ENCODE measurements around the gene COL6A1.

The COL6A1 gene

DNA sequence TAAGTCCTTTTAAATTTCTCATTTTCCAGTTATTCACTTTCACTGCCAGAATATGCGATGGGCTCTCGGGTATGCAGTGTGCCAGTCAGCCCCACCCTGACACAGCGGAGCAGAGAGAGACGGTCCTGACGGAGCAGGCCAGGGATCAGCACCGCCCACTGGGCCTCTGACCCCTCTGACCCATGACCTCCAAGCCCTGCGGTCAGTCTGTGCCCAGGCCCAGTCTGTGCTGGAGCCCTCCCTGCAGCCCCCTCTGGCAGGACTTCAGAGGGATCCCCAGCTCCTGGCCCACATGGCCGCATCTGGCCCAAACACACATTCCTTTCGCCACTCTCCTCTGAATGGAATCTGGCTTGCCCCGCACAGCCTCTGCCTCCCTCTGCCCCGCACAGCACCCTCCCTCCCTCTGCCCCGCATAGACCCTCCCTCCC is 72.9 kb downstream of the COL6A1 start:
- Histone ChIP-seq H3K4me1 (ENCODE audit: control insufficient read depth in 1 of 2, insufficient read depth in 2 of 2, low read length in 2 of 2) (peaks cover 0 to 4% of the 10 kb centered on the region in 2 experiments), H4K91ac (ENCODE audit: low read depth, low read length) (no peak overlapping the region), H3K27me3 (ENCODE audit: insufficient read depth, low read length) (no peaks in the 10 kb centered on the region), H4K12ac (ENCODE audit: low read depth, low read length) (no peak overlapping the region), H3K23ac (ENCODE audit: low read length) (no peak overlapping the region), H2AK5ac (ENCODE audit: low read length) (no peak overlapping the region), H2BK5ac (ENCODE audit: low read depth, low read length, poor library complexity) (no peak overlapping the region), H3K9ac (ENCODE audit: low read length) (no peak overlapping the region), H2BK12ac (ENCODE audit: low read length) (no peak overlapping the region), H3K79me1 (ENCODE audit: low read length) (no peaks in the 10 kb centered on the region), H3K4me3 (ENCODE audit: low read depth, low read length) (no peak overlapping the region), H2BK120ac (ENCODE audit: insufficient read depth, low read length, poor library complexity) (no peak overlapping the region), H3K4ac (ENCODE audit: low read depth, low read length) (no peak overlapping the region), H2AFZ (ENCODE audit: insufficient read depth, low read length, poor library complexity) (no peak overlapping the region), H3K9me3 (ENCODE audit: insufficient read depth, low read depth, low read length) (peaks cover 15% of the 10 kb centered on the region), H3K14ac (ENCODE audit: low read length) (no peak overlapping the region), H3K4me2 (ENCODE audit: low read length) (no peak overlapping the region), H3K27ac (ENCODE audit: low read depth, low read length) (no peak overlapping the region), H3K36me3 (ENCODE audit: control insufficient read depth in 1 of 2, insufficient read depth in 2 of 2, low read length in 2 of 2) (no peaks in the 10 kb centered on the region), H3K79me2 (ENCODE audit: control insufficient read depth, insufficient read depth, low read length, poor library complexity) (no peaks in the 10 kb centered on the region), H4K8ac (ENCODE audit: low read depth, low read length) (no peak overlapping the region), H3K18ac (ENCODE audit: low read length) (no peak overlapping the region)
- DNase-seq: no peak
- WGBS (ENCODE audit: extremely low coverage, insufficient coverage, insufficient read length): no CpG with 5 or more reads among the region's 12 CpGs

All from trophoblast cell (in vitro differentiated cells and primary cell).